ENCODE results near the gene SUSD5.

DNA sequence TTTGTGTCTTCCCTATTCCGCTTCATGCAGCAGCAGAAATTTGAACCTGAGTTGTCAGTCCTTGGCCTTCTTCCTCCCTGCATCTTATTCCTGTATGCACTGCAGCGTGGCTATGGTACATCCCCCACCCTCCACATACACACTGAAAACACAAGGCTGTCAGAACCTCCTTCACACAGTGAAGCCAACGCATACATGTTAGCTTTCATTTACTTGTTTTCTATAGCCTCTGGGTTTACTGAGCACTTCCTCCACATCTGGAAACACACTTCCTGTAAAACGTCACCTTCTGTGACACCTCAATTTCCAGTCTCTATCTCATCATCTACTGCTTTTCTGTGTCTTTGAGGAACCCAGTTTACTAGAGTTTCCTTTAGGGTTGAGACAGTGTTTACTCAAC, 47.0 kb downstream of the SUSD5 start:
- TF ChIP-seq, protein P1, sequence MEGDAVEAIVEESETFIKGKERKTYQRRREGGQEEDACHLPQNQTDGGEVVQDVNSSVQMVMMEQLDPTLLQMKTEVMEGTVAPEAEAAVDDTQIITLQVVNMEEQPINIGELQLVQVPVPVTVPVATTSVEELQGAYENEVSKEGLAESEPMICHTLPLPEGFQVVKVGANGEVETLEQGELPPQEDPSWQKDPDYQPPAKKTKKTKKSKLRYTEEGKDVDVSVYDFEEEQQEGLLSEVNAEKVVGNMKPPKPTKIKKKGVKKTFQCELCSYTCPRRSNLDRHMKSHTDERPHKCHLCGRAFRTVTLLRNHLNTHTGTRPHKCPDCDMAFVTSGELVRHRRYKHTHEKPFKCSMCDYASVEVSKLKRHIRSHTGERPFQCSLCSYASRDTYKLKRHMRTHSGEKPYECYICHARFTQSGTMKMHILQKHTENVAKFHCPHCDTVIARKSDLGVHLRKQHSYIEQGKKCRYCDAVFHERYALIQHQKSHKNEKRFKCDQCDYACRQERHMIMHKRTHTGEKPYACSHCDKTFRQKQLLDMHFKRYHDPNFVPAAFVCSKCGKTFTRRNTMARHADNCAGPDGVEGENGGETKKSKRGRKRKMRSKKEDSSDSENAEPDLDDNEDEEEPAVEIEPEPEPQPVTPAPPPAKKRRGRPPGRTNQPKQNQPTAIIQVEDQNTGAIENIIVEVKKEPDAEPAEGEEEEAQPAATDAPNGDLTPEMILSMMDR (IDR thresholded peaks at IDR 0.05 in 8 of 11, conservative IDR thresholded peaks at IDR 0.05 in 3 of 11): no peak
- no peak for TF ChIP-seq POLR2AphosphoS5 (IDR thresholded peaks at IDR 0.05)
- no peak for TF ChIP-seq POLR2A (IDR thresholded peaks at IDR 0.05)
